NT2/D1 (cell line): ENCODE results near the gene DCLK1.

ENCODE experiments used
- DNase-seq: peaks from one replicate; pipeline ENCODE4 v3.0.0-alpha.2; 2011; ENCODE audit warnings: low read depth, low spot score
- H3K27me3 ChIP-seq: 2 replicates; pipeline ENCODE4 v1.6.0; 2011; ENCODE audit warnings: mild to moderate bottlenecking; ENCODE audit not compliant: insufficient read length, insufficient read depth
- H3K36me3 ChIP-seq: 2 replicates; pipeline ENCODE4 v1.6.1; 2011; ENCODE audit warnings: mild to moderate bottlenecking, low read length, mixed read lengths; ENCODE audit not compliant: insufficient read depth, insufficient read length
- H3K4me1 ChIP-seq: 2 replicates; pipeline ENCODE4 v1.5.1; 2011; ENCODE audit not compliant: insufficient read depth, insufficient read length
- H3K4me3 ChIP-seq: 2 replicates; pipeline ENCODE4 v1.5.1; 2011; ENCODE audit warnings: low read depth; ENCODE audit not compliant: insufficient read length
- H3K9ac ChIP-seq: 2 replicates; pipeline ENCODE4 v1.6.0; 2011; ENCODE audit warnings: low read depth; ENCODE audit not compliant: insufficient read length
- H3K9me3 ChIP-seq: 2 replicates; pipeline ENCODE4 v1.5.1; 2011; ENCODE audit warnings: mild to moderate bottlenecking, low read length; ENCODE audit not compliant: insufficient read depth
- SUZ12 ChIP-seq: IDR thresholded peaks from 2 replicates; pipeline ENCODE4 v1.6.1; 2011; ENCODE audit not compliant: insufficient read length, insufficient read depth; ENCODE audit errors: extremely low read depth
- YY1 ChIP-seq: IDR thresholded peaks from 2 replicates; pipeline ENCODE4 v1.6.1; 2011; ENCODE audit not compliant: insufficient read length, insufficient read depth
- ZNF274 ChIP-seq: IDR thresholded peaks from 2 replicates; pipeline ENCODE4 v1.6.1; 2011; ENCODE audit warnings: mild to moderate bottlenecking, low read depth, low read length

Gene DCLK1

GRCh38 chr13:36069881-36070366 lies 61.3 kb downstream of the DCLK1 start:
- Histone ChIP-seq H3K27me3 (no peaks in the 10 kb centered on the region), H3K4me1 (no peaks in the 10 kb centered on the region), H3K36me3 (no peaks in the 10 kb centered on the region), H3K4me3 (no peak overlapping the region), H3K9me3 (no peaks in the 10 kb centered on the region), H3K9ac (no peak overlapping the region)
- no peak for DNase-seq
- TF ChIP-seq YY1 (no peak), ZNF274 (no peak), SUZ12 (no peak)

GRCh38 chr13:36068991-36069390 lies 62.2 kb downstream of the DCLK1 start:
- Histone ChIP-seq H3K4me3 (no peak overlapping the region), H3K27me3 (no peaks in the 10 kb centered on the region), H3K4me1 (no peaks in the 10 kb centered on the region), H3K9ac (no peak overlapping the region), H3K9me3 (no peaks in the 10 kb centered on the region), H3K36me3 (no peaks in the 10 kb centered on the region)
- DNase-seq, result no peak
- TF ChIP-seq ZNF274 (no peak), YY1 (no peak), SUZ12 (no peak)

GRCh38 chr13:36068566-36068965 lies 62.6 kb downstream of the DCLK1 start:
- no peak overlapping the region for H3K4me3 ChIP-seq
- no peaks in the 10 kb centered on the region for H3K36me3 ChIP-seq
- H3K9me3 ChIP-seq, result no peaks in the 10 kb centered on the region
- no peaks in the 10 kb centered on the region for H3K27me3 ChIP-seq
- H3K9ac ChIP-seq, result no peak overlapping the region
- DNase-seq, result no peak
- TF ChIP-seq ZNF274 (no peak), SUZ12 (no peak), YY1 (no peak)
- H3K4me1 ChIP-seq, result no peaks in the 10 kb centered on the region

- TF ChIP-seq SUZ12 (no peak), YY1 (no peak), ZNF274 (no peak)
- no peak for DNase-seq
- no peaks in the 10 kb centered on the region for H3K27me3 ChIP-seq
- no peaks in the 10 kb centered on the region for H3K9me3 ChIP-seq
- no peak overlapping the region for H3K9ac ChIP-seq
- H3K4me1 ChIP-seq, result no peaks in the 10 kb centered on the region
- H3K36me3 ChIP-seq, result no peaks in the 10 kb centered on the region
- no peak overlapping the region for H3K4me3 ChIP-seq
Observed at GRCh38 chr13:36067746-36068381, 63.3 kb downstream of the DCLK1 start.

GRCh38 chr13:36062249-36062648 lies 68.9 kb downstream of the DCLK1 start:
- Histone ChIP-seq H3K9me3 (no peaks in the 10 kb centered on the region), H3K27me3 (no peaks in the 10 kb centered on the region), H3K9ac (no peak overlapping the region), H3K4me3 (no peak overlapping the region), H3K36me3 (no peaks in the 10 kb centered on the region), H3K4me1 (no peaks in the 10 kb centered on the region)
- DNase-seq, result no peak
- TF ChIP-seq SUZ12 (no peak), YY1 (no peak), ZNF274 (no peak)

GRCh38 chr13:36061621-36062020 lies 69.6 kb downstream of the DCLK1 start:
- Histone ChIP-seq H3K4me1 (no peaks in the 10 kb centered on the region), H3K9me3 (no peaks in the 10 kb centered on the region), H3K36me3 (no peaks in the 10 kb centered on the region), H3K9ac (no peak overlapping the region), H3K27me3 (no peaks in the 10 kb centered on the region), H3K4me3 (no peak overlapping the region)
- TF ChIP-seq YY1 (no peak), SUZ12 (no peak), ZNF274 (no peak)
- no peak for DNase-seq

GRCh38 chr13:36061054-36061453 lies 70.1 kb downstream of the DCLK1 start:
- no peaks in the 10 kb centered on the region for H3K9me3 ChIP-seq
- no peaks in the 10 kb centered on the region for H3K27me3 ChIP-seq
- H3K36me3 ChIP-seq, result no peaks in the 10 kb centered on the region
- no peak for TF ChIP-seq ZNF274
- TF ChIP-seq SUZ12, result no peak
- no peak for TF ChIP-seq YY1
- no peak overlapping the region for H3K4me3 ChIP-seq
- no peak for DNase-seq
- H3K4me1 ChIP-seq, result no peaks in the 10 kb centered on the region
- no peak overlapping the region for H3K9ac ChIP-seq
